Measurements from ENCODE around the gene RAB7A.

Gene RAB7A

DNA sequence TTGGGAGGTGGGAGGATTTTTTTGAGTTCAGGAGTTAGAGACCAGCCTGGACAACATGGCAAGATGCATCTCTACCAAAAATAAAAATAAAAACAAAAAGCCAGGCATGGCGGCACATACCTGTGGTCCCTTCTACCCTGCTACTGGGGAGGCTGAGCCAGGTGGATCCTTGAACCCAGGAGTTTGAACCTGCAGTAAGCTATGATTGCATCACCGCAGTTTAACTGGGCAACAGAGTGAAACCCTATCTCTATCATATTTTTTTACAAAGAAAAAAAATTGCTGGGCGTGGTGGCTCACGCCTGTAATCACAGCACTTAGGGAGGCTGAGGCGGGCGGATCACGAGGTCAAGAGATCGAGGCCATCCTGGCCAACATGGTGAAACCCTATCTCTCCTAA, 39.5 kb upstream of the RAB7A start:
- no peak overlapping the region for H3K4me3 ChIP-seq (ENCODE audit: low read depth, low read length)
- no peak for DNase-seq (ENCODE audit: low read depth)
- TF ChIP-seq, protein P1, sequence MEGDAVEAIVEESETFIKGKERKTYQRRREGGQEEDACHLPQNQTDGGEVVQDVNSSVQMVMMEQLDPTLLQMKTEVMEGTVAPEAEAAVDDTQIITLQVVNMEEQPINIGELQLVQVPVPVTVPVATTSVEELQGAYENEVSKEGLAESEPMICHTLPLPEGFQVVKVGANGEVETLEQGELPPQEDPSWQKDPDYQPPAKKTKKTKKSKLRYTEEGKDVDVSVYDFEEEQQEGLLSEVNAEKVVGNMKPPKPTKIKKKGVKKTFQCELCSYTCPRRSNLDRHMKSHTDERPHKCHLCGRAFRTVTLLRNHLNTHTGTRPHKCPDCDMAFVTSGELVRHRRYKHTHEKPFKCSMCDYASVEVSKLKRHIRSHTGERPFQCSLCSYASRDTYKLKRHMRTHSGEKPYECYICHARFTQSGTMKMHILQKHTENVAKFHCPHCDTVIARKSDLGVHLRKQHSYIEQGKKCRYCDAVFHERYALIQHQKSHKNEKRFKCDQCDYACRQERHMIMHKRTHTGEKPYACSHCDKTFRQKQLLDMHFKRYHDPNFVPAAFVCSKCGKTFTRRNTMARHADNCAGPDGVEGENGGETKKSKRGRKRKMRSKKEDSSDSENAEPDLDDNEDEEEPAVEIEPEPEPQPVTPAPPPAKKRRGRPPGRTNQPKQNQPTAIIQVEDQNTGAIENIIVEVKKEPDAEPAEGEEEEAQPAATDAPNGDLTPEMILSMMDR (IDR thresholded peaks at IDR 0.05; ENCODE audit: insufficient read depth, low read depth, low read length, missing control alignments) = no peak

DNA sequence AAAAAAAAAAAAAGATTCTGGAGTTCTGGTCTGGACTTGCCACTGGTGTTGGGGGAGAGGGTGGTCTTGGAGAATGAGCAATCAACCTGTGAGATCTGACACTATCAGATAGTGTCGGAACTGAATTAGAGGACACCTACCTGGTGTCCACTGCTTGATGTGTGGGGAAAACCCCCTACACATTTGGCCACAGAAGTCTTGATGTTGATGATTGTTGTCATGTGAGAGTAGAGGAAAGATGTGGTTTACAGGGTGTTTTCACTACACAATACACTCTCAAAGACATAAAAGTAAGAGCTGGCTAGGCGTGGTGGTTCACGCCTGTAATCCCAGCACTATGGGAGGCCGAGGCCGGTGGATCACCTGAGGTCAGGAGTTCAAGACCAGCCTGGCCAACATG, 36.9 kb upstream of the RAB7A start:
- no peak overlapping the region for H3K4me3 ChIP-seq (ENCODE audit: low read depth, low read length)
- TF ChIP-seq, protein P1 (IDR thresholded peaks at IDR 0.05; ENCODE audit: insufficient read depth, low read depth, low read length, missing control alignments) = no peak
- DNase-seq (ENCODE audit: low read depth) = no peak

DNA sequence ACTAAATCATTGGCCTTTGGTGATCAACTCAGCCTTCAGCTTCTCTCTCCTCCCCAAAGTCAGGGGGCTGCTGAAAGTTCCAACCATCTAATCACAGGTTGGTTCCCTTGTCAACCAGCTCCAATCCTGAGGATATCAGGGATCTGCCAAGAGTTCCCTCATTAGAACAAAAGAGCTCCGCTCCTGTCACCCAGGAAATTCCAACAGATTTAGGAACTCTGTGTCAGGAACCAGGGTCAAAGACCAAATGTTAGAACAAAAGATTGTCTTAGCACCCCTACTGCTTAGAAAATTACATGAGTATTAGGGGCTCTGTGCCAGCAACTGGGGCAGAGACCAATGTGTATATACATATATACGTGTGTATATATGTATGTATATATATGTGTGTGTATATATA, 32.3 kb upstream of the RAB7A start:
- no peak overlapping the region for H3K4me3 ChIP-seq (ENCODE audit: low read depth, low read length)
- TF ChIP-seq, protein P1 (IDR thresholded peaks at IDR 0.05; ENCODE audit: insufficient read depth, low read depth, low read length, missing control alignments) = no peak
- no peak for DNase-seq (ENCODE audit: low read depth)

DNA sequence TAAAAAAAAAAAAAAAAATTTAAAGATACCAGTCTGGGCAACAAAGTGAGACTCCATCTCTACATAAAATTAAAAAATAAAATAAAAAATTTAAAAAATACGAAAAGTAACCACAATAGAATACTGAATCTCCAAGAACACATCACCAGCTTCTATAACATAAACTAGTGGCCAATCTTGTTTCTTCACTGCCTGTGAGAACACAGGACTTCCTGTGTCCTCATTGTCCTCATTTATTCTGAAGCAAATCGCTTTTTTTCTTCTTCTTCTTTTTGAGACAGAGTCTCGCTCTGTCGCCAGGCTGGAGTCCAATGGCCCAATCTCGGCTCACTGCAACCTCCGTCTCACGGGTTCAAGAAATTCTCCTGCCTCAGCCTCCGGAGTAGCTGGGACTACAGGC, 28.6 kb upstream of the RAB7A start:
- TF ChIP-seq, protein P1 (IDR thresholded peaks at IDR 0.05; ENCODE audit: insufficient read depth, low read depth, low read length, missing control alignments) = no peak
- no peak for DNase-seq (ENCODE audit: low read depth)

DNA sequence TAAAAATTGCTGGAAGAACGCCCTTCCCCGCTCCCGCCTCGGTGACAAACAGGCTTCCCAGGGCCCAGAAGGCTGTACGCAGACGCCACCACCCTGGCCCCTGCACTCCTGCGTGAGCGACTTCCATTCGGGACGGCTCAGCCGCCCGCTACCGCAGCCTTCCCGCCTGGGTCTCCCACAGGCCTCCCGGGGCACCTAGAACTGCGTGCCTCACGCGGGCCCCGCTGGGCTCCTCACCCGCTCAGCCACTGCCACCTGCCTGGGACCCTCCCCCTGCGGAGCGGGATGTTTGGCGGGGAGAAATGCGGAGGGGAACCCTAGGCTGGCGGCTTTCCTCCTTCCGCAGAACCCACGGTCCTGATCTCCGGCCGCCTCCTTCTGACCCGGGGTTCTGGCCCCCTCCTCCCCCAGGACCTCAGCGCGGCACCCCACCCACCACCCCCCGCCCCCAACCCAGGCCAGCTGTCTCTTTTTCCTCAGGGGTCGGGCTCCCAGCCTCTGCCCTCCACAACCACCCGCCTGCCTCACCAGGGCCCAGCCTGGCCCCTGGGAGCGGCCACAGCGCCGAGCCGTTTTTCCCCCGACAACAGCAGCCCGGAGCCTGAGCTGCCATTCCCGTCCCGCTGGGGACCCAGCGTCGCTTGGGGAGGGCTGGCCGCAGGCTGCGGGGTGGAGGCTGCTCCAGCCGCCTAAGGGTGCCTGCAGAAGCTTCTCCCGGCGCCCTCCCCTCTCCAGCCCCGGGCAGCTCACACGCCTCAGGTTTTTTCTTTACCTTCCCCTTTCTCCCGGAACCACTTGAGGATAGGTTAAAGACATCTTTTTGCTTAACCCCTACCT, 27.6 kb upstream of the RAB7A start:
- TF ChIP-seq, protein P1 (IDR thresholded peaks at IDR 0.05; ENCODE audit: insufficient read depth, low read depth, low read length, missing control alignments) = no peak
- no peak for DNase-seq (ENCODE audit: low read depth)
- H3K4me3 ChIP-seq (ENCODE audit: low read depth, low read length) = no peak overlapping the region; the same call in 1 of the 2 replicates

More for the DNA sequence above, 28.6 kb upstream of the RAB7A start:
- H3K4me3 ChIP-seq (ENCODE audit: low read depth, low read length) = no peak overlapping the region

DNA sequence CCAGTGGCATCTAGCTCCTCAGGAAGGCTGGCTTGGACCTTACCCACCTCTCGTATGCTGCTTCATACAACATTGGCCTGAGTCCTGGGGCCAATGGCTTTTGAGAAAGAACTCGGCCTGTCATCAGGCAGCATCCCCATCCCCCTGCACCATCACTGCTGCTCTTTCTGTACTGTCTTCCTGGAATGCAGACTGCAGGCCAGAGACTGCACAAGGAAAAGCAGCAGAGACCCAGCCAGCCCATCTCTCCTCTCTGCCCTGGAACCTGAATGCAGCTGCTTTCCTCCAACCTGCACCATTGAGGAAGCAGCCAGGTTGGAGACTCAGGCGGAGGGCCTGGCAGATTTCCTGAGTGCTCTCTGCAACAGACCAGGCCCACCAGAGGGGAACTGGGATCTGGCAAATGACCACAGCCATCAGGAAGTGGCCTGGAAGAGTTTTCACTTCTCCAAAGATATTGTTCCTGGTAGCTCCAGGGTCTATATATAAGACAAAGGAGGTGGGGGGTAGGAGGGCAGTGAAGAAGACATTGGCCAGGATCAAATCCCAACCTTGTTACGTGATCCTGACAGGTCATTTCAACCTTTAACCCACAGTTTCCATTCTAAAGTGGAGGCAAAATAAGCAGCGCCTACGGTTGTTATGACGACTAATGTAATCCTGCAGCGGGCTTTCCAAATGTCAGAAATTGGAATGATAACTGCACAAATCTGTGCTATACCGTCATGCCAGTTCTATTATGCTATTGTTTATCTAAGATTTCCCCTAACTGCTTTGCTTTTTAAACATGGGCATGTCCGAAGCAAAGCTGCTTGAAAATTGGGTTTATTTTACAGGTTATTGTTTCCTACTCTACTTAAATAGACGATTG, 24.4 kb upstream of the RAB7A start:
- H3K4me3 ChIP-seq (ENCODE audit: low read depth, low read length) = no peak overlapping the region
- no peak for DNase-seq (ENCODE audit: low read depth)
- TF ChIP-seq, protein P1 (IDR thresholded peaks at IDR 0.05; ENCODE audit: insufficient read depth, low read depth, low read length, missing control alignments) = no peak
